SH-SY5Y (cell line): ENCODE measurements around the gene FAM118B.

ENCODE experiments used
- GATA2 ChIP-seq: IDR thresholded peaks from 2 replicates; pipeline ENCODE4 v1.6.1; 2011; ENCODE audit warnings: mild to moderate bottlenecking, low read depth, low read length
- GATA3 ChIP-seq: IDR thresholded peaks from 2 replicates; pipeline ENCODE4 v1.6.1; 2011; ENCODE audit warnings: low read depth, mild to moderate bottlenecking, low read length, moderate library complexity

DNA sequence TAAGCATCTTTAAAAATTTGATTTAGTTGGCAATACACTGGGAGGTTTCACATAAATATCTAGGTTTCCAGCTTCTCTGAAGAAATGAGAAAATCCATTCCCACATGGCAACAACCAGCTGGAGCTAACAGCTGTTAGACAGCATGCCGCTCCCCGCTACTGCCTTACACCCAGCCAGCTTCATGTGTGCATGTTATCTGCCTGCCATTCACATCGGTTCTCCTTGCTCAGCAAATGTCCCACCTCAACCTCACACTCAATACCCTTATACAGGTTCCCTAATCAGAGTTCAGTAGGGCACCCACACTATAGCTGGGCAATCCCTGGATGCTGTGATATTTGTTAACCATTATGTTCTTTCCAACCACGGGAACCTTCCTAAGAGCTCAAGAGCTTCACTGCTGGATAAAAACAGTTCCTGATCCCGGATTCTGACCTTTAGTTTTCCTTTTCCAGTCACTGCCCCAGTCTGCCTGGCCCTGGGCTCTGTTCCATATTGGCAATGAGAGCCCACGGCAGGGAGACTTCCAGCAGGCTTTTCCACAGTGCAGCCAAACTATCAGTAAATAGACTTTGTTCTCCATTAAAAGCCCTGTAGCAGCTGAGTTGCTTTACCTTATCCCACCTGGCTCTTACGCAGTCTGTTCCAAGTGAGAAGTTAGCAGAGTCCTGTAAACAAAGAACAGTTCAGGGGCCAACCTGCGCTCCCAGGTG, 8.8 kb upstream of the FAM118B start:
- TF ChIP-seq GATA3 (no peak), GATA2 (no peak)
